ENCODE data around the gene RNF222.
"Not testable (repeated sequence)": the region's sequence is repeated elsewhere in the genome, so short reads cannot be mapped to it uniquely, and the experiment has no call there.

RNF222 gene

DNA sequence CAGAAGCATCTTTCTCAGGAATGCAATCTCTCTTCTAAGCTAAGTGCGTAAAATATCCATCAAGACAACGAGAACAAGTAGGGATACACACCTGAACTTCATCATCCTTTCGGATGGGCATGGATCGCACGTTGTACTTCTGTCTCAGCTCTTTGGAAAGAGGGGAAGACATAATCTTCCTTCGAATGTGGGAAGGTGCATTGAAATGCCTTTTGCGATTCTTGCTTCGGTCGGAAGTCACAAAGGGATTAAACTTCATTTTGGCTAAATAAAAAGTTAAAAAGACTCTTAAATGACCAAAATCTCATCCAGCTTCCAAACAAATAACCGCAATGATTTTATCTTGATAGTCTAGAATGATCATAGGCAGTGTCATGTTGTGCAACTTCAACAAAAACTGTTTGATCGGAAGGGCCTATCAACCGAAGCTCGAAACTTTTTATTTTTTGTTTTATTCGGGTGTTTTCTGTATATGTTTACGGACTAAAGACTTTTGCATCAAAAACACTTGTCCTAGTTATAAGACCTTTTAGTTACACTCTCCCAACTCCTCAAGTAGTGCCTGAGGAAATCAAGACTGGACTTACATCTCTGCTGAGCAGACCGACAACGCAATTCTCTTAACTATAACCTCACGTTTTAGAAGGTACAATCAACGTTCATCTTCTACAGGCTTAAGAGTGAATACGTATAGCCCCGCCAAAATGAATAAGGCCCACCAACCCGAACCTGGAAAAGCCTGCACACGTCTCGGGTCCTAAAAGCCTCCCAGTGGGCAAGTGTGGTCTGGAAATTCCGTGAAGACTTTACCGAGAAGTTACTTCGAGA, 15.4 kb downstream of the RNF222 start:
- DNase-seq (ENCODE audit: low read depth in 2 of 2) = no peak

DNA sequence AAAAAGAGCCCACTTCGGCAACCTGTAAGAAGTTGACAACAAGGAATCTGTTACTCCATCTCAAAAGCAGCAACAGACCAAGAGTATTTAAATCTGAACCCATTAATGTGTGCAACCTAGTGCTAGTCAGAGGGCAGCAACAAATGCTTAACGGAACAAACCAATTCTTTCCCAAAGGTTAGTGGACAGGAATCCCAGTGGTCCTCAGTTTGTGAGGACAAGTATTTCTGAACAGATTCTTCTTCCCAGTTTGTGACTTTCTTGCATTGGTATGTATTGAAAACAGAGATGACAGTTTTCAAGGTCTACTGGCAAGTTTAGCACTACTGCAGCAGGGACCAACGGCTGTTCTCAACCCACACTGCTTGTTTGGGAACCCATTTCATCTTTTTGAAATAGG, 17.6 kb downstream of the RNF222 start:
- no peak for DNase-seq (ENCODE audit: low read depth in 2 of 2)

DNA sequence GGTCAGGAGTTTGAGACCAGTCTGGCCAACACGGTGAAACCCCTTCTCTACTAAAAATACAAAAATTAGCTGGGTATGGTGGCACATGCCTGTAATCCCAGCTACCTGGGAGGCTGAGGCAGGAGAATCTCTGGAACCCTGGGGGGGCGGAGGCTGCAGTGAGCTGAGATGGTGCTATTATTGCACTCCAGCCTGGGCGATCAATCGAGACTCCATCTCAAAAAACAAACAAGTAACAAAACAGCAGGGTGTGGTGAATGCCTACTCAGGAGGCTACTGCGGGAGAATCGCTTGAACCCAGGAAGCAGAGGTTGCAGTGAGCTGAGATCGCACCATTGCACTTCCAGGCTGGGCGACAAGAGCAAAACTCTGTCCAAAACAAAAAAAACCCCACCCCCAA, 19.5 kb downstream of the RNF222 start:
- DNase-seq (ENCODE audit: low read depth in 2 of 2) = not testable (repeated sequence)

DNA sequence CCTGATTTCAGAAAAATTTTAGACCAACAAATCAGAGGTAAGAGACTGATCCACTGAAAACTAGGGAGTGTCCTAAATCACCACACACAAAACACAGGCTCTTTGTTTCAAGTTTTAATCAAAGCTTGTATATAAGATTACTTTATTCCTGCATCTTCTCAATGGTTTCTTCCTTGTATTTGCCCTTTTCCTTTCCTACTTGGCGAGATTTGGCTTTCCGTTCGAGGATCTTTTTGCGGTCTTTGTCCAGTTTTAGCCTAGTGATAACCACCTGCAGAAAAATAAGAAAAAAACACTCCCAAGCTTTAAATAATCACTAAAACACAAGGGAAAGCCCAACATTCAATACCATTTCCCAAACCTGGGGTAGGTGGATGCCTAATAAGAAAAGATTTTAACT, 20.2 kb downstream of the RNF222 start:
- no peak for DNase-seq (ENCODE audit: low read depth in 2 of 2)

DNA sequence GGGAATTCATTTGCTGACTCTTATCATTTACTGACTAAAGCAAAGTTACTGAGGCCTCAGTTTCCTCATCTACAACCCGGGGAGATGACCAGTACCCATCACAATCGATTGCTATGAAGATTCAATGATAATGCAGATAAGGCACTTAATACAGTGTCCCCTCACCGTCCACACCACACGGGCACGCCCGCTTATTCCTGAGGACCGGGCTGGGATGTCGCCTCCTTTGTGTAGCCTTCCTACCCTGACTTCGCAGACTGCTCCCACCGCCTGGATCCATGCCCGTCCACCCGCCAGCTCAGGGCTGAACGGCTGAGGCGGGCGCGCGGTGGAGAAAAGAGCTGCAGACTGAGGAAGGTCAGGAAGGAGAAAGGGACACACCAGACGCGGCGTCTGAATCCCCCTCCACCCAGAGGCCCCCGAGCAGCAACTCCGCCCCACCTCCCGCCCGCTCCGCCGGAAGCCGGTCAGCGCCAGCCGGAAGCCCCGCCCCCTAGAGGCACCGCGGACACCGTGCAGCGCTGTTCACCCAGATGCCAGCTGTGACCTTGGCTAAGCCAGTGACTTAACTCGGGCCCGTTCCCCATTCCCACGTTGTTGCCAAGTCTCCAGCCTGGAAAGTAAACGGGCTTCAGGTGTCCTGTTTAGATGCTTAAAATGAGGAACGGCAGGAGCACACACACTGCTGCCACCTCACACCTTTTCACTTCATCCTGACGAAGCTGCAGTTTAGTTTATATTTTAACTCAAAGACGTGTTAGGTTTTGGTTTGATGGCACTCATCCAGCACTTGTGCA, 21.2 kb downstream of the RNF222 start, which contains the start of gene KRABD2:
Gene KRABD2, minus strand, starts transcription at position 434 of the 797 bp plus-strand sequence.
- peak; percentile 79 to 90 for DNase-seq (ENCODE audit: low read depth in 2 of 2)

DNA sequence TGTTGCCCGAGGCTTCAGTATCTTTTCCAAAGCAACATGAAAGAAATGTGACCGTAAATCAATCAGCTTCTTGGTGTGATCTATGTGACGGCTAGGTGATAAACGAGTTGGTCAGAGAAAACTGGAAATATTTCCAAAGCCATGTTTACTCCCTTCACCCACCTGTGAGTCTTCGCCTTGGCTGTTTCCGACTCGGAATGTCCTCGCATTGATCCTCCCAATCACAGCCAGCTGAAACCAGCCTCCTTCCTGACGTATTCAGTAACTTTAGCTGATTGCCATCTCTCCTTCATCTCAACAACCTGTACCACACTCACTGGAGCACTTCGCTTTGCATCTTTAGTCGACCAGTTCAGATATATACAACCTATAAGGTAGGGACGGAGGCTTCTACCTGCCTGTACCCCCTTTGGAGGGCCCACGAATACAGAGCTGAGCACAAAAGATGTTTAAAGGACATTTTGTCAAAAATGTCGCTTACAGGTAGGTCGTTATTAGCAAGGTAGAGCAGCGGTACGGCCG, 21.8 kb downstream of the RNF222 start:
- DNase-seq (ENCODE audit: low read depth in 2 of 2) = no peak

DNA sequence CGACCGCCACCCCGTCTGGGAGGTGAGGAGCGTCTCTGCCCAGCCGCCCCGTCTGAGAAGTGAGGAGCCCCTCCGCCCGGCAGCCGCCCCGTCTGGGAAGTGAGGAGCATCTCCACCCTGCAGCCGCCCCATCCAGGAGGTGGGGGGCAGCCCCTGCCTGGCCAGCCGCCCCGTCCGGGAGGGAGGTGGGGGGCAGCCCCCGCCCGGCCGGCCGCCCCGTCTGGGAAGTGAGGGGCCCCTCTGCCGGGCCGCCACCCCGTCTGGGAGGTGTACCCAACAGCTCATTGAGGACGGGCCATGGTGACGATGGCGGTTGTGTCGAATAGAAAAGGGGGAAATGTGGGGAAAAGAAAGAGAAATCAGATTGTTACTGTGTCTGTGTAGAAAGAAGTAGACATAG, 23.8 kb downstream of the RNF222 start:
- not testable (repeated sequence) for DNase-seq (ENCODE audit: low read depth in 2 of 2)

DNA sequence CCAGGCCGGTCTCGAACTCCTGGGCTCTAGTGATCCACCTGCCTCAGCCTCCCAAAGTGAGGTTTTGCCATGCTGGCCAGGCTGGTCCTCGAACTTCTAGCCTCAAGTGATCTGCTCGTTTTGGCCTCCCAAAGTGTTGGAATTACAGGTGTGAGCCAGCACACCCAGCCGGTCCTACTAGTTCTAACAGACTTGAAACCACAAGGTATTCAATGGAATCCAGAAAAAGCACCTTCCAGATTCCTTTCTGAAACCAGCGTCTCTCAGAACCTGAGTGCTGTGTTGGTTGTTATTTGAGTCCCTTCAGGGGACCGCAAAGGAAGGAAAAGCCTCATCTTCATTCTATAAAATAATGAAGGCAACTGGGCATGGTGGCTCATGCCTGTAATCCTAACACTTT, 25.2 kb downstream of the RNF222 start:
- DNase-seq (ENCODE audit: low read depth in 2 of 2) = no peak

DNA sequence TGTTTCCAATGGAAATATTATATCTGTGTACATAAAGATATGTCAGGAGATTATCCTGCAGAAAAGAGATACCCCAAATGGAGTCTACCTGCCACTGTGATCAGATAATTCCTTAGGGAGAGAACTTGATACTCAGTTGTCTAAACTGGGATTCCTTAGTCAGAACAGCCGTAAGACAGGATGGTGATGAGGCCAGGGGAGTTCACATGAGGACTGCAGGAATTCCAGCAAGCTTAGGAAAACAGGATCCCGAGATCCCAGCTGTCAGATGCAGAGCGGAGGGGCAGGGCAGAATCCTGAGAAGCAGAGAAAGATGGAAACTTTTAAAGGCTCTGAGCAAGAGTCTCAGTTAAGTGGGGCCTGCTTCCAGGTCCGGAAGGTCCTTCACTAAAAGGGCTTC, 25.8 kb downstream of the RNF222 start:
- DNase-seq (ENCODE audit: low read depth in 2 of 2) = no peak

DNA sequence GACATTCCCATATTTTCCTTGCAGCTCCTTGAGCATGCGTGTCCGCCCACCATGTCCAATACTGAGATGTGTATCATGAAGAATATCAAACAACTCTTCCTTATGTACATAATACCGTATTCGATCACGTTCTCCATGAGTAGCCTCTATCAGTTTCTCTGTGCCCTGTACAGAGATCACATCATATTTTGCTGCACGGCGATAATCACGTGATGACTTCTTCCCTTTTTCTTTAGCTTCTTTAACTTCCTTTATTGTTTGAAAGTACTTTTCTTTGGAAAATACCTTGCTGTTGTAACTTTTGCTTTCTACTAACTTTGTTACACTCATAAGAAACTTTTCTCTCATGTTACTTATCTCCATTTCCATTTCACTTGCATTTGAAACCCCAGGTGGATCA, 27.7 kb downstream of the RNF222 start:
- no peak for DNase-seq (ENCODE audit: low read depth in 2 of 2)

DNA sequence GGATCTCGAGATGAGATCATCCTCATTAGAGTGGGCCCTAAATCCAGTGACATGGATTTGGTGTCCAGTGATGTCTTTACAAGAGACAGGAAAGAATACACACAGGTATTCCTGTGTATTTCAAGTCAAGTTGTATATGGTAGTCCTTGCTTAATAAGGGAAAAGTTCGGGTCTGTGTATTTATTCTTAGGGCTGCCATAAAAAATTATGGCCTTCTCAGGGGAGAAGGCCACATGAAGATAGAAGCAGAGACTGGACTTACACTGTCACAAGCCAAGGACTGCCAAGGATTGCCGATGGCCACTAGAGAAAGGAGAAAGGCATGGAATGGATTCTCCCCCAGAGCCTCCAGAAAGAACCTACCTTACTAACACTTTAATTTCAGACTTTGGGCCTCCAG, 29.4 kb downstream of the RNF222 start:
- DNase-seq (ENCODE audit: low read depth in 2 of 2) = no peak

DNA sequence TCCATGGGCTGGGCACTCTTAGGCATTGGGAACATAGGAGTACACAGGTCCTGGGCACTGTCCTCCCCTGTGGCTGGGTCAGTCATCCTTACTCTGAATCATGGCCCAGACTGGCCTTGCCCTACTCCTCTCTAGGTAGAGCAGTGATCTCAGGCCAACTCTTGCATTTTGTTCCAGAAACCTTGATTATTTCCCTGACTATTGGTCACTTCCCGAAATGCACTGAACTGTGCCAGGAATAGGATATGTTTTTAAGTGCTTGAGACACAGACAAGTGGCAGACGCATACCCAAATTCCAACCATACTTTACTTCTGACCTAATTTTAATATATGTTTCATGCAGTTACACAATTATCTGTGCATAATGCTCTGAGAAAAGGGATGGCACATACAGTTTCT, 31.4 kb downstream of the RNF222 start:
- DNase-seq (ENCODE audit: low read depth in 2 of 2) = no peak

DNA sequence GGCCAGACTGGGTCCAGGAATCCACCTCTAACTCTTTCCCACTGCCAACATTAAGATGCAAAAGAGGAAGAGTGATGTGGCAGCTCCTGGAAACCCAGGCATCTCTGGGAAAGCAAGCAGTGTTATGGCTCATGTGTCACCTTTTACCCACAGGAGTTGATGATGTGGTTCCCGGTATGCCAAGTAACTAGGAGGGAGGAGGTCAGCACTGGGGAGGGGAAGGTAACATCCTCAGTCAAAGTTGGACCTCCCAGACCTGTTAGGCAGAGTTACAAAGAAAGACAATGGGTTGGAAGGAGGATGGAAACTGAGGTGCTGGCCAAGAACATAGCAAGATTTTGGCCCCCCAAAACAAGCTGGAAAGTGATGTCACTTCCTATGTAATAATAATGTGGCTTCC, 32.5 kb downstream of the RNF222 start:
- DNase-seq (ENCODE audit: low read depth in 2 of 2) = no peak

DNA sequence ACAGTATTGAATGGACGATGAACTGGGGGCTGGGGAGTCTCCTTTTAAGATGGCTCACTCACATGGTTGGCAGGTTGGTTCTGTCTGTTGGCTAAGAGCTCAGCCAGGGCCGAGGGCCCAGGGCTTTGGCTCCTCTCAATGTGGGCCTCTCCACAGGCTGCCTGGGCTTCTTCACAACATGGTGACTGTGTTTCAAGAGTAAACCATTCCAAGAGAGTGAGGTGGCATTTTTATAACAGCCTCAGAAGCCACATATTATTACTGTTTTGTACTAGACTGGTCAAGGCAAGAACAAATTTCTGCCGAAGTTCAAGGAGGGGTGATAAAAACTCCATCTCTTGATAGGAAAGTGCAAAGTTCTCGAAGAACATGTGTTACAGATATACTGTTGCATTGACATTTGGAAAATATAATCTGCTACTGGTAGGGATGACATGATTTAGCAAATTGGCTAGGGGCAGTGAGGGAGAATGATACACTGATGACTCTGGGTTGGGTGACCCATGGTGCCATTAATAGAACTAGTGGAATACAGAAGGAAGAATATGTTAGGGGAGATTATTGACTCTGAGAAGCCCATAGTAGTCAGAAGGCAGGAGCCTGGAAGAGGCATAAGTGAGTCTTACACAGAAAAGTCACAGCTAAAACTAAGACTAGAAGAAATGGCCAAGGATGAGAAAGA, 34.8 kb downstream of the RNF222 start:
- DNase-seq (ENCODE audit: low read depth in 2 of 2) = no peak

DNA sequence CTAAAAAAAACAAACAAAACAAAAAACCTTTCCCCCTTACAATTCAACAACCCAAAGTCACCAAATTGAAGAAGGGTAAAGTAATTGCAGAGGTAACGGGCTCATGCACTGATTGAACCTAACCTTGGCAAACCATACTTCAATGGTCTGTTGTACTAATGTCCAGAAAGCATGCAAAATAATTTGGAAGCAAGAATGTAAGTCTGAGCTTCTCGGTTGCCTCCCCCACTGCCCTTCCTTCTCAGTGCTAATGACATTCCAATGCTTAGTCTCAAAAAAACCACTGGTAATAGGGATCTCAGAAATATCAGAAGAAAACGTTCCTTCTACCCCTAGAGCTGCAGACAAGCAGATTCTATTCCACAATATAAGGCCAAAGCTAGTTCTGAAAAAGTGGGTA, 36.9 kb downstream of the RNF222 start:
- DNase-seq (ENCODE audit: low read depth in 2 of 2) = no peak

DNA sequence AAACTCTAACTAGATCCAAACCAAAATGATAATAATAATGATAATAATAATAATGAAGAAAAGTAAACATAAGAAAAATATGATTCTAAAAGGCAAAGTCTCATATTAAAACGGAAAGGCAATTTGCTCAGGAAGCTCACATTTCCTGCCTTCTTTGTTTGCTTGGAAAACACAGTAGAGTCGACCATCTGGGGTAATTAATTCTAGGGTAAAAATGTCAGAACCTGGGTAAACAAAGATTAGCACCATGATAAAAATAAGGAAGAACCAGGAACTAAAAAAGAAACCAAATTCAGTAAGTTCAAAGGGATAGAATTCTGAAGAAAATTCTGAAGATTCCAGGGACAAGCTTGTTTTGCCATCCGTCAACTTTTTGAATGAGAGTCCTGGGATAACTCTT, 37.4 kb downstream of the RNF222 start:
- DNase-seq (ENCODE audit: low read depth in 2 of 2) = no peak

DNA sequence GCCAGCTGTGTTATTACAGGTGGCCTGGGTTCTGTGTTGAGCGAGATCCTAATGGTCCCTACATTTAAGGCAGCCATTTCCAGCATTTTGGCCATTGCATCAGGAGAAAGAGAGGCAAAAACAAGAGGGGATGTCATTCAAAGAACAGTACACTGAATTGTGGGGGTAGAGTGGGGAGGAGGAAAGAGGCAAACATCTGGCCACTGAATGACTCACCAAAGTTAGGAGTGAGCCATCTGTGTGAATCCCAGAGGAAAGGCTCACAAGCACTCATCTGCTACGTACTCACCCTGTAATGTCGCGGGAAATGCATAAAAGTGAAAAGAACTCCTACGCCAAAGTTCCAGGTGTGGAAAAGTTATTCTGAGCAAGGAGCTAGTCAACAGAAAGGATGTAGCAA, 37.9 kb downstream of the RNF222 start:
- no peak for DNase-seq (ENCODE audit: low read depth in 2 of 2)

DNA sequence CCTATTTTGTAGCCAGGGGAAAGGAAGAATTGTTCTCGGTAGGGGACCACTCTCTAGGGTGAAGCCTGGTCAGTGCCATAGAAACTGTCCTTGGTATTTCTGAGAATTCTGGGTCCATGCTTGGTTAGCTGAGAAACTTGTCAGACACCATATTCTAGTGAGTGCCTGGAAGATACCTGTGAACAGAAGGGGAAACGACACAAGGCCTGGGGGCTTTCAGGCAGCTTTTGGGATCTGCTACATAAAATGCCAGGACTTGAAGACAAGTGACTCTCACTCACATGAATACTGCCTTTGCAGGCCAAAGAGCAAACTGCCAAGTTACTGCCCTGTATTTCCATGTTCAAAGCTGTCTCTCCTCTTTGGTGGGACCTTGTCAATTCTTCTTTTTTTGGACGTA, 39.7 kb downstream of the RNF222 start:
- no peak for DNase-seq (ENCODE audit: low read depth in 2 of 2)

DNA sequence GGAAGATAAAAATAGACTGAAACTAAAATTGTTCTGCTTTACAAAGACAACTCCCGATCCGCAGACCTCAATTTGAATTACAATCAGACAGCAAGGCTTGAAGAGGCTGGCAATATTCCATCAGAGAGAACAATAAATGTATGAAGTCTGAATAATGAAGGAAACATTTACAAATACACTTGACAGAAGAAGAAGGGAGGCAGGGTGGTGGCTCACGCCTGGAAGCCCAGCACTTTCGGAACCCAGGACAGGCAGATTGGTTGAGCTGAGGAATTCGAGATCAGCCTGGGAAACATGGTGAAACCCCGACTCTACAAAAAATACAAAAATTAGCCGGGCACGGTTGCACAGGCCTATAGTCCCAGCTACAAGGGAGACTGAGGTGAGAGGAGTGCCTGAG, 43.4 kb downstream of the RNF222 start:
- DNase-seq (ENCODE audit: low read depth in 2 of 2) = no peak

DNA sequence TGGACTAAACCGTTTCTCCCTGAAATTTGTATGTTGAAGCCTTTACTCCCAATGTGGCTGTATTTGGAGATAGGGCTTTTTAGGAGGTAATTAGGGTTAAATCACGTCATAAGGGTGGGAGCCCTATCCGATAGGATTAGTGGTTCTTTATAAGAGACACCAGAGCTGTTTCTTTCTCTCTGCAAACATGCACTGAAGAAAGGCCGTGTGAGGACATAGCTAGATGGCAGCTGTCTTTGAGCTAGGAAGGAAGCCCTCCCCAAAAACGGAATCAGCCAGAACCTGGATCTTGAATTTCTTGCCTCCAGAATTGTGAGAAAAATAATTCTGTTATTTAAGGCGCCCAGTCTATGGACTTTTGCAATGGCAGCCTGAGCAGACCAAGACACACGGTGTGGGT, 43.9 kb downstream of the RNF222 start:
- DNase-seq (ENCODE audit: low read depth in 2 of 2) = no peak

DNA sequence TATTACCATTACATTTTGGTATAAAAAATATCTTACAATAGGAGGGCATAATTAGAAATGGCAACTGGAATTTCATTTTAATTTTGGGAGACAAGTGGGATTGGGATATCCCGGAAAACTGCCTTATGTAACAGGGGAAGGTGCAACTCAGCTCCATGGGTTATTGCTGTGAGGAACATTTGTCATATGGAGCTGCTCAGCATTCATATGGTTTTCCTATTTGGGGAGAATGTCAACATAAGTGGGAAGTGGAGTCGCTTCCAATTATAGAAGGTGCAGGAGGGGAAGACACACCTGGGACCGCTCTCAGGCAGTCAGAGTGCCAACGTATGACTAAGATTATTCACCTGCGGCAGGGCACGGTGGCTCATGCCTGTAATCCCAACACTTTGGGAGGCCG, 47.3 kb downstream of the RNF222 start:
- DNase-seq (ENCODE audit: low read depth in 2 of 2) = no peak

DNA sequence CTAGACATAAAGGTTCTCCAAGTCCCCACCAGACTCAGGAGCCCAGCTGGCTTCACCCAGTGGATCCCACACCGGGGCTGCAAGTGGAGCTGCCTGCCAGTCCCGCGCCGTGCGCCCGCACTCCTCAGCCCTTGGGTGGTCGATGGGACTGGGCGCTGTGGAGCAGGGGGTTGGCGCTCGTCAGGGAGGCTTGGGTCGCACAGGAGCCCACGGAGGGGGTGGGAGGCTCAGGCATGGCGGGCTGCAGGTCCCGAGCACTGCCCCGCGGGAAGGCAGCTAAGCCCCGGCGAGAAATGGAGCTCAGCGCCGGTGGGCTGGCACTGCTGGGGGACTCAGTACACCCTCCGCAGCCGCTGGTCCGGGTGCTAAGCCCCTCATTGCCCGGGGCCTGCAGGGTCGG, 50.6 kb downstream of the RNF222 start:
- not testable (repeated sequence) for DNase-seq (ENCODE audit: low read depth in 2 of 2)
